Muscle of leg (tissue), 11 donors: Measurements from ENCODE around the gene IL15. TPM values are rescaled to one million over a fixed set of nuclear protein-coding genes. Genes with fewer than 3 reads are reported as not detected.

ENCODE experiments used
- DNase-seq: peaks from one replicate; pipeline ENCODE4 v3.0.0; 2013
- H3K27ac ChIP-seq: one replicate; pipeline ENCODE4 v1.5.1; 2013; ENCODE audit warnings: mild to moderate bottlenecking, low read length, control low read depth
- H3K27me3 ChIP-seq: one replicate; pipeline ENCODE4 v1.6.1; 2013; ENCODE audit warnings: low read length; ENCODE audit not compliant: control insufficient read depth, insufficient read depth
- H3K36me3 ChIP-seq: one replicate; pipeline ENCODE4 v1.6.1; 2013; ENCODE audit warnings: low read length; ENCODE audit not compliant: control insufficient read depth, insufficient read depth
- H3K4me1 ChIP-seq: one replicate; pipeline ENCODE4 v1.6.1; 2013; ENCODE audit warnings: low read length; ENCODE audit not compliant: control insufficient read depth, insufficient read depth
- H3K4me3 ChIP-seq: one replicate; pipeline ENCODE4 v1.5.1; 2013; ENCODE audit warnings: low read length, control low read depth
- H3K9me3 ChIP-seq: replicated peaks from 2 replicates; pipeline ENCODE4 v1.6.1; 2013; ENCODE audit warnings: low read depth, low read length; ENCODE audit not compliant: control insufficient read depth
- WGBS: methylation state at CpG from one replicate; pipeline ENCODE4 v1.1.5; 2013; ENCODE audit warnings: missing lambda C conversion rate; ENCODE audit not compliant: insufficient coverage; 5-methylcytosine and 5-hydroxymethylcytosine counted together
- polyA plus RNA-seq, 8 donors: library from polyadenylated mRNA; unstranded; fragments of 120-200 nt; gene quantifications; one replicate each; pipeline versions ENCODE4 v1.2.1 to v1.2.3, GENCODE V29; 2013; ENCODE audit warnings: inconsistent platforms in 1 of 8, low replicate concordance in 1 of 8; ENCODE audit not compliant: insufficient read length in 8 of 8, insufficient read depth in 1 of 8
- total RNA-seq: library from RNA; stranded (reverse); fragments of 120-200 nt; gene quantifications from one replicate; pipeline ENCODE4 v1.2.4, GENCODE V29; 2013

Gene IL15
- total and polyA plus RNA-seq, 9 donors: 3.3 to 6.3 (median 4.0) TPM

- WGBS: no CpG with 5 or more reads among the region's 2 CpGs
- no peak overlapping the region for H3K27ac ChIP-seq
- no peaks in the 10 kb centered on the region for H3K9me3 ChIP-seq
Measured at GRCh38 chr4:141761926-141762325, 125.5 kb downstream of the IL15 start.

DNA sequence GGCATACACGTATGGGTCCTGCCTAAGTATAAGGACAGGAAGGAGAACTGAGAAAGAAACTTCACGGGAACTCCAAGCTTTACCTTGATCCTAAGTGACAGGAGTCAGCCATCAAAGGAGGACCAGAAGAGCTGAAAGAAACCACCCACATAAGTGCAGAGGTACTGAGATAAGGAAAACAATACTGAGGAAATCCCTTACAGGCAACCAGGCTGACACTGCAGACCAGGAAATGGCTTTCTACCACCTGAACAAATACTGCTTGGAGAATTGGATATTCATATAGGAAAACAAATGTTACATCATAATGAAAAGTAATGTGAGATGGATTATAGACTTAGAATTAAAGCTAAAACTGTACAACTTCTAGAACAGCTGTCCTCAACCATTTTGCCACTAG lies 127.0 kb downstream of the IL15 start:
- H3K4me3 ChIP-seq: no peak overlapping the region
- H3K27me3 ChIP-seq: no peaks in the 10 kb centered on the region
- WGBS: no CpG with 5 or more reads among the region's 2 CpGs
- no peaks in the 10 kb centered on the region for H3K4me1 ChIP-seq
- H3K36me3 ChIP-seq: no peaks in the 10 kb centered on the region
- H3K9me3 ChIP-seq: no peaks in the 10 kb centered on the region
- DNase-seq: no peak
- H3K27ac ChIP-seq: no peak overlapping the region

More at GRCh38 chr4:141761926-141762325, 125.5 kb downstream of the IL15 start:
- DNase-seq: no peak
- H3K27me3 ChIP-seq: no peaks in the 10 kb centered on the region
- H3K4me3 ChIP-seq: no peak overlapping the region
- no peaks in the 10 kb centered on the region for H3K36me3 ChIP-seq
- H3K4me1 ChIP-seq: no peaks in the 10 kb centered on the region

DNA sequence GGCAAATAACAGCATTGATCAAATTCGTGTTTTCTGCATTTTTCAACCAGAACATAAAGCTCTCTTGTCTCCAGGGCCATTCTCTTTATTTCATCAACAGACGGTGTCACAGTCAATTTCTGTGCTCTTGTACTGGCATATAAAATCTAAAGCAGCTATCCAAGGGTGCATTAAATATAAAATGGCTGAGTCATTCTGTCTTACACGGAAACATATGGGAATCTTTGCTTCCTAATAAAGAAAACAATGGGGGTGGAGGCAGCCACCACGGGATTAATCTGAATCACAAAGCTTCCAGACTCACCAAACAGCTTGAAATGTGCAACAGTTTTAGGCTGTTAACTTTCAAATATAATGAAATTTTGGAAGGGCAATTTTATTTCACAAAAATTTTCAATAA lies 132.6 kb downstream of the IL15 start:
- peak; percentile 56 for DNase-seq
- H3K27ac ChIP-seq: no peak overlapping the region
- H3K27me3 ChIP-seq: no peaks in the 10 kb centered on the region
- no peaks in the 10 kb centered on the region for H3K9me3 ChIP-seq
- no CpG with 5 or more reads among the region's 4 CpGs for WGBS
- no peaks in the 10 kb centered on the region for H3K4me1 ChIP-seq
- no peaks in the 10 kb centered on the region for H3K36me3 ChIP-seq
- no peak overlapping the region for H3K4me3 ChIP-seq

- Histone ChIP-seq H3K27ac (no peak overlapping the region), H3K9me3 (no peaks in the 10 kb centered on the region), H3K4me1 (no peaks in the 10 kb centered on the region), H3K4me3 (no peak overlapping the region), H3K27me3 (no peaks in the 10 kb centered on the region), H3K36me3 (no peaks in the 10 kb centered on the region)
- 57% methylated on average over 3 of the region's 10 CpGs for WGBS
- no peak for DNase-seq
Measured at GRCh38 chr4:141771889-141772830, 135.8 kb downstream of the IL15 start.

GRCh38 chr4:141772838-141773237 lies 136.5 kb downstream of the IL15 start:
- no peak for DNase-seq
- no peak overlapping the region for H3K27ac ChIP-seq
- no peaks in the 10 kb centered on the region for H3K9me3 ChIP-seq
- H3K36me3 ChIP-seq: no peaks in the 10 kb centered on the region
- no peak overlapping the region for H3K4me3 ChIP-seq
- no peaks in the 10 kb centered on the region for H3K4me1 ChIP-seq
- H3K27me3 ChIP-seq: no peaks in the 10 kb centered on the region
- WGBS: no CpG with 5 or more reads among the region's 2 CpGs

GRCh38 chr4:141782205-141782604 lies 145.8 kb downstream of the IL15 start:
- no peaks in the 10 kb centered on the region for H3K27me3 ChIP-seq
- DNase-seq: no peak
- H3K4me1 ChIP-seq: no peaks in the 10 kb centered on the region
- H3K36me3 ChIP-seq: no peaks in the 10 kb centered on the region
- H3K4me3 ChIP-seq: no peak overlapping the region
- H3K9me3 ChIP-seq: no peaks in the 10 kb centered on the region
- no peak overlapping the region for H3K27ac ChIP-seq
